Gastrocnemius medialis (tissue), 4 donors: ENCODE data around the gene DNM3. TPM values are rescaled to one million over a fixed set of nuclear protein-coding genes. Genes with fewer than 3 reads are reported as not detected.
A peak's percentile ranks its signal among the peaks of the same experiment; 100 is the strongest.

ENCODE experiments used
- ATAC-seq, 2 donors: fragments of 150-250 bp; one replicate each; pipeline ENCODE4 v1.9.1; 2016
- DNase-seq, 2 donors: peaks; one replicate each; pipeline ENCODE4 v3.0.0-alpha.2; 2019
- H3K27ac ChIP-seq, 4 donors: fragments of 200-600 bp; sonication (generic); 1 replicate in 1 of 4; 2 replicates in 3 of 4; pipeline ENCODE4 v1.5.1; 2016 to 2018; ENCODE audit warnings: mild to moderate bottlenecking in 2 of 4, moderate library complexity in 1 of 4
- H3K27me3 ChIP-seq, 3 donors: fragments of 200-600 bp; sonication (generic) in 2 of 3; 1 replicate in 1 of 3; 2 replicates in 2 of 3; pipeline versions ENCODE4 v1.5.1 to v1.6.0; 2016 to 2019; ENCODE audit warnings: mild to moderate bottlenecking in 1 of 3, moderate library complexity in 1 of 3
- H3K36me3 ChIP-seq, 2 donors: fragments of 200-600 bp; sonication (generic) in 1 of 2; one replicate each; pipeline ENCODE4 v1.5.1; 2017 to 2018
- H3K4me1 ChIP-seq, 2 donors: fragments of 200-600 bp; sonication (generic) in 1 of 2; one replicate each; pipeline ENCODE4 v1.5.1; 2016 to 2017; ENCODE audit warnings: mild to moderate bottlenecking in 2 of 2
- H3K4me3 ChIP-seq, 4 donors: fragments of 200-600 bp; sonication (generic) in 3 of 4; 1 replicate in 1 of 4; 2 replicates in 3 of 4; pipeline ENCODE4 v1.5.1; 2016 to 2019; ENCODE audit warnings: mild to moderate bottlenecking in 2 of 4
- H3K9me3 ChIP-seq, 3 donors: fragments of 200-600 bp; sonication (generic) in 2 of 3; 1 replicate in 1 of 3; 2 replicates in 2 of 3; pipeline ENCODE4 v1.5.1; 2016 to 2019
- CTCF ChIP-seq, 5 experiments: fragments of 450-650 bp in 3 of 5; fragments of 200-600 bp in 2 of 5; sonication (generic) in 2 of 5; IDR thresholded peaks in 4 of 5; conservative IDR thresholded peaks in 1 of 5; 1 replicate in 4 of 5; 2 replicates in 1 of 5; pipeline ENCODE4 v1.5.1; 2016 to 2019; ENCODE audit warnings: antibody characterized with exemption in 5 of 5, mild to moderate bottlenecking in 3 of 5, moderate library complexity in 3 of 5
- POLR2A ChIP-seq, 2 donors: fragments of 450-650 bp; IDR thresholded peaks; one replicate each; pipeline ENCODE4 v1.6.1; 2017; ENCODE audit warnings: antibody characterized with exemption in 2 of 2, mild to moderate bottlenecking in 2 of 2, moderate library complexity in 2 of 2
- in situ Hi-C, 4 donors: fragments of 200-750 bp; cut with MboI; loops; one replicate each; pipeline versions ENCODE4 v1.15.0 to v1.8.0; 2017; ENCODE audit warnings: low sequenced_read_pairs in 4 of 4
- intact Hi-C: fragments of 100-400 bp; cut with DNase I; formaldehyde crosslinking; loops from one replicate; pipeline ENCODE4 v1.15.1; 2023; ENCODE audit warnings: low total_unique reads
- total RNA-seq, 4 donors: library from RNA; depleted of rRNA; stranded (reverse); fragments of >200 nt; gene quantifications; one replicate each; pipeline versions ENCODE4 v1.1.0 to v1.2.3, GENCODE V29; 2016

DNM3 gene
- total RNA-seq, 4 donors from 2014 or later = 0.35 to 1.6 (median 1.1) TPM

GRCh38 chr1:172447641-172448040, 606.3 kb downstream of the DNM3 start:
- DNase-seq (no peak), ATAC-seq (peak in 1 of 2 donors; percentile 19)
- no peaks in the 10 kb centered on the region for H3K27me3 ChIP-seq
- H3K4me3 ChIP-seq = no peak overlapping the region
- H3K27ac ChIP-seq = peak overlapping the region in 1 of 4 donors; percentile 4
- H3K4me1 ChIP-seq = peaks cover 37 to 50% of the 10 kb centered on the region in 2 donors
- in situ Hi-C loops (loop anchor here in 3 of 4 donors (25.0 kb wide), 3 partner anchors 610 to 660 kb away; partner anchors contain the start of genes DNM3 (in 1 of the 3) and METTL13 (in 1 of the 3)), intact Hi-C loops (loop anchor here (10.0 kb wide), 2 partner anchors 803 to 1707 kb away; partner anchors contain the start of gene RABGAP1L)
- TF ChIP-seq CTCF (IDR thresholded peaks at IDR 0.05 in 4 of 5, conservative IDR thresholded peaks at IDR 0.05 in 1 of 5) (no peak), POLR2A (IDR thresholded peaks at IDR 0.05) (no peak)
- no peaks in the 10 kb centered on the region for H3K9me3 ChIP-seq
- no peaks in the 10 kb centered on the region for H3K36me3 ChIP-seq

GRCh38 chr1:172448995-172449584, 607.8 kb downstream of the DNM3 start:
- H3K27me3 ChIP-seq = no peaks in the 10 kb centered on the region
- ATAC-seq (no peak), DNase-seq (no peak)
- intact Hi-C loops (loop anchor here (10.0 kb wide), 2 partner anchors 804 to 1706 kb away; partner anchors contain the start of gene RABGAP1L), in situ Hi-C loops (loop anchor here in 3 of 4 donors (25.0 kb wide), 3 partner anchors 612 to 662 kb away; partner anchors contain the start of genes DNM3 (in 1 of the 3) and METTL13 (in 1 of the 3))
- no peaks in the 10 kb centered on the region for H3K36me3 ChIP-seq
- no peaks in the 10 kb centered on the region for H3K9me3 ChIP-seq
- no peak overlapping the region for H3K4me3 ChIP-seq
- no peak overlapping the region for H3K27ac ChIP-seq
- peaks cover 39 to 54% of the 10 kb centered on the region in 2 donors for H3K4me1 ChIP-seq
- TF ChIP-seq CTCF (IDR thresholded peaks at IDR 0.05 in 4 of 5, conservative IDR thresholded peaks at IDR 0.05 in 1 of 5) (no peak), POLR2A (IDR thresholded peaks at IDR 0.05) (no peak)

- in situ Hi-C loops (loop anchor here in 3 of 4 donors (25.0 kb wide), 4 partner anchors 262 to 663 kb away; partner anchors contain the start of genes DNM3 (in 1 of the 3) and METTL13 (in 1 of the 3)), intact Hi-C loops (loop anchor here (10.0 kb wide), 2 partner anchors 805 to 1705 kb away; partner anchors contain the start of gene RABGAP1L)
- H3K27ac ChIP-seq = no peak overlapping the region
- H3K4me3 ChIP-seq = no peak overlapping the region
- ATAC-seq (peak; percentile 68 to 76), DNase-seq (peak; percentile 12 to 22)
- no peaks in the 10 kb centered on the region for H3K27me3 ChIP-seq
- no peak for TF ChIP-seq POLR2A (IDR thresholded peaks at IDR 0.05)
- peak; percentile 32 to 70 (median 66) for TF ChIP-seq CTCF (IDR thresholded peaks at IDR 0.05 in 4 of 5, conservative IDR thresholded peaks at IDR 0.05 in 1 of 5)
- H3K9me3 ChIP-seq = no peaks in the 10 kb centered on the region
- peaks cover 36 to 48% of the 10 kb centered on the region in 2 donors for H3K4me1 ChIP-seq
- H3K36me3 ChIP-seq = no peaks in the 10 kb centered on the region
Observed at GRCh38 chr1:172449585-172450523, 608.6 kb downstream of the DNM3 start.

GRCh38 chr1:172450524-172450885, 609.2 kb downstream of the DNM3 start:
- Histone ChIP-seq H3K9me3 (no peaks in the 10 kb centered on the region), H3K27ac (no peak overlapping the region), H3K4me3 (no peak overlapping the region), H3K27me3 (no peaks in the 10 kb centered on the region), H3K4me1 (peaks cover 36 to 45% of the 10 kb centered on the region in 2 donors), H3K36me3 (no peaks in the 10 kb centered on the region)
- ATAC-seq = no peak
- DNase-seq = no peak
- intact Hi-C loops = no loop called here
- in situ Hi-C loops = loop anchor here in 1 of 4 donors (25.0 kb wide), 1 partner anchor 262 kb away; no protein-coding TSS in a partner anchor
- no peak for TF ChIP-seq POLR2A (IDR thresholded peaks at IDR 0.05)
- no peak for TF ChIP-seq CTCF (IDR thresholded peaks at IDR 0.05 in 4 of 5, conservative IDR thresholded peaks at IDR 0.05 in 1 of 5)
